Colonic mucosa (tissue), 4 donors: ENCODE results near the gene INHBB. TPM values are rescaled to one million over a fixed set of nuclear protein-coding genes. Genes with fewer than 3 reads are reported as not detected.
"Not testable (repeated sequence)": the region's sequence is repeated elsewhere in the genome, so short reads cannot be mapped to it uniquely, and the experiment has no call there.

Experiments
- DNase-seq: peaks from one replicate; pipeline ENCODE4 v3.0.0-alpha.2; 2020
- H3K27ac ChIP-seq: fragments of 200-600 bp; one replicate; pipeline ENCODE4 v1.8.0; 2021
- H3K27me3 ChIP-seq: fragments of 200-600 bp; one replicate; pipeline ENCODE4 v1.8.0; 2021
- H3K36me3 ChIP-seq: fragments of 200-600 bp; one replicate; pipeline ENCODE4 v1.8.0; 2021
- H3K4me1 ChIP-seq: fragments of 200-600 bp; one replicate; pipeline ENCODE4 v1.8.0; 2021; ENCODE audit warnings: mild to moderate bottlenecking
- H3K4me3 ChIP-seq: fragments of 200-600 bp; one replicate; pipeline ENCODE4 v1.8.0; 2021
- H3K9ac ChIP-seq, 2 donors: one replicate each; pipeline ENCODE4 v1.7.0; 2013; ENCODE audit warnings: control low read depth in 2 of 2, low read depth in 2 of 2, low read length in 2 of 2
- H3K9me3 ChIP-seq: fragments of 200-600 bp; one replicate; pipeline ENCODE4 v1.8.0; 2021
- intact Hi-C: fragments of 100-400 bp; cut with DNase I; formaldehyde crosslinking; loops from one replicate; pipeline ENCODE4 v1.14.1; 2022
- total RNA-seq, 2 donors: library from RNA; stranded (reverse); fragmentation: NEBNext Ultra II Directional in 1 of 2; extraction: Animal tissue kit (Norgen Biotek cat#: 25700) in 1 of 2; gene quantifications; one replicate each; pipeline ENCODE4 v1.2.1, GENCODE V29; 2021
- TF ChIP-seq, protein P1 (sequence below): fragments of 200-600 bp; IDR thresholded peaks from one replicate; pipeline ENCODE4 v1.8.0; 2022; ENCODE audit warnings: antibody characterized with exemption, mild to moderate bottlenecking
- donor health status: healthy.
- donor health status: DM: no; HTN: no; CAD: no.
- donor health status: DM: no; HTN: no; CAD: no.

Gene INHBB
- total RNA-seq, 2 donors from 2014 or later, result 0.30 to 3.1 TPM

DNA sequence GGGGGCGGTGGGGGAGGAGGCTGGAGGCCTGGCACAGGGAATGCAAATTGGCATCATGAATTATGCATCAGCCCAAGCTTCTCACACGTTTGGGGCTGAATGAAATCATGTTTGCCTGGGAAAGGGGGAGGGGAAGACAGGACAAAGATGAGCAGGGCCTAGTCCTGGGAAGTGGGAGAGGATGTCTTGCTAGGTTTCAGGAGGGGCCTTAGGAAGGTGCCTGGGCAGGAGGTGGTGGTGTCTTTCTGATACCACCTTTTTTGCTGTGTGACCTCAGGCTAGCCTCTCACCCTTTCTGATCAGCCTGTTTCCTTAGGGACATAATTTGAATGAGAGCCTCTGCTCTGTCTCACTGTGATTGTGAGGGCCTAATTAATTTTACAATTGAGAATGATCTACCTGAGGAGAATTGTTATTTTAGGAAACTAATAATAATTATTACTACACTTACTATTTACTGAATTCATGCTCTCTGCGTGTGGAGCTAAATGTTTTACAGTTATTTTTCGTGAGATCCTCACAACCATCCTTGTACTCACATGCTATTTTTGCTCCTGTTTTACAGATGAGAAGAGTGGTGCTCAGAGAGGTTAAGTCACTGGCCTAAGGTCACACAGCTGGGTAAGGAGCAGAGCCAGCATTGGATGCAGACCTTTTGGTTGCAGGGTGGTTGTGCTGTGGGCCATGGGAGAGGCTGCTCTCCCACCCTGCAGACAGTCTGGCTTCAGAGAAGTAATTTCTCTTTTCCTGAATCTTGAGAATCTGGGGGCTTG, 39.6 kb downstream of the INHBB start:
- Histone ChIP-seq H3K27ac (no peak overlapping the region), H3K27me3 (no peaks in the 10 kb centered on the region), H3K36me3 (no peaks in the 10 kb centered on the region), H3K9ac (no peak overlapping the region), H3K4me3 (no peak overlapping the region), H3K4me1 (no peaks in the 10 kb centered on the region), H3K9me3 (no peaks in the 10 kb centered on the region)
- intact Hi-C loops, result no loop called here
- TF ChIP-seq, protein P1, sequence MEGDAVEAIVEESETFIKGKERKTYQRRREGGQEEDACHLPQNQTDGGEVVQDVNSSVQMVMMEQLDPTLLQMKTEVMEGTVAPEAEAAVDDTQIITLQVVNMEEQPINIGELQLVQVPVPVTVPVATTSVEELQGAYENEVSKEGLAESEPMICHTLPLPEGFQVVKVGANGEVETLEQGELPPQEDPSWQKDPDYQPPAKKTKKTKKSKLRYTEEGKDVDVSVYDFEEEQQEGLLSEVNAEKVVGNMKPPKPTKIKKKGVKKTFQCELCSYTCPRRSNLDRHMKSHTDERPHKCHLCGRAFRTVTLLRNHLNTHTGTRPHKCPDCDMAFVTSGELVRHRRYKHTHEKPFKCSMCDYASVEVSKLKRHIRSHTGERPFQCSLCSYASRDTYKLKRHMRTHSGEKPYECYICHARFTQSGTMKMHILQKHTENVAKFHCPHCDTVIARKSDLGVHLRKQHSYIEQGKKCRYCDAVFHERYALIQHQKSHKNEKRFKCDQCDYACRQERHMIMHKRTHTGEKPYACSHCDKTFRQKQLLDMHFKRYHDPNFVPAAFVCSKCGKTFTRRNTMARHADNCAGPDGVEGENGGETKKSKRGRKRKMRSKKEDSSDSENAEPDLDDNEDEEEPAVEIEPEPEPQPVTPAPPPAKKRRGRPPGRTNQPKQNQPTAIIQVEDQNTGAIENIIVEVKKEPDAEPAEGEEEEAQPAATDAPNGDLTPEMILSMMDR, result no peak
- DNase-seq, result no peak

DNA sequence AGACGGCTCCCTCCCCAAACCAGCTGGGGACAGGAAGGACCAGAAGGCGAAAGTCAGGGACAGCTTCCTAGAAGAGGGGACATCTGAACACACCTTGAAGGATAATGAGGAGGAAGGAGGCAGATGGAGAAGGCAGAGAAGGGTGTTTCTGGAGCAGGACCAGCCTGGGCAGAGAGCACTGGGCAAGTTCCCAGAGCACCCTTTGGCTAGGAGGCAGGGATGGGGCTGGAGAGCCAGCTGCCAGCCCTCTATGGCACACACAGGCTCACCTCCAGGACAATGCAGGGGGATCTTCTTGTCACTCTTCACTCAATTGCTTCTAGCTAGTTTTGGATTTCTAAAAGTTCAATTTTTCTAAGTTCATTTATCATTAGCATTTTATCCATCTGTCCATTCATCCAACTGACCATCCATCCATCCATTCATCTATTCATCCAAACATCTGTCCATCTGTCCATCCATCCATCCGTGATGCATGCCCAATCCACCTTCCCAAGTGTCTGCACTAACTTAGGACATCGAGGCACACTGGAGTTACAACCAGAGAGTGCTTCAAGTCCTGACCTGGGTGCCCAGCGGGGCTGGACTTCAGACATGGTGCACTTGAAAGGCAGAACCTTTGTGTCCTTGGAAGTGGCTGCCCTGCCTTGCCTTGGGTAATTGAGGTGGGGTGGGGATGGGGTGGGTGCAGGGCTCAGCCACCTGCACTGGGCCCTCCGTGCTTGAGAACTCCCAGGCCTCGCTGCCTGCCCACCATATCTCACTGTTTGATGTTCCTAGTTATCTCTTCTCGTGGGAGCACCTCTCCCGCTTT, 42.5 kb downstream of the INHBB start:
- no peaks in the 10 kb centered on the region for H3K27me3 ChIP-seq
- DNase-seq, result no peak
- no peaks in the 10 kb centered on the region for H3K4me1 ChIP-seq
- TF ChIP-seq, protein P1, result no peak
- intact Hi-C loops, result no loop called here
- no peak overlapping the region for H3K9ac ChIP-seq
- no peak overlapping the region for H3K4me3 ChIP-seq
- no peaks in the 10 kb centered on the region for H3K9me3 ChIP-seq
- H3K36me3 ChIP-seq, result no peaks in the 10 kb centered on the region
- H3K27ac ChIP-seq, result no peak overlapping the region

DNA sequence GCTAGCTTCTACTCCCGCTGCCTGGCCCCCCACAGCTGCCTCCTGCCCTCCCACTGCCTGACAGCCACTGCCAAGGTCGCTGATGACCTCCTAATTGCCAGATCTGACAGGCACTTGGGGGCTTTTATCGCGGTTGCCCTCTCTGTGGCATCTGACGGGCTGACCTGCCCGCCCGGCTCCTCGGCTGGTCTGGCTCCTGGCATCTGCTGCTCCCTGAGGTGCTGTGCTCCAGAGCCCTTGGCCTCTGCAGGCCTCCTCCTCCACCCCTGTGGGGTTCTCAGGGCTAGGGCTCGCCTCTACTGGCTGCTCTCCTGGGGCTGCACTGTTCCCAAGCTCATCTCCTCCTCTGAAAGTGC, 43.1 kb downstream of the INHBB start:
- H3K27me3 ChIP-seq, result no peaks in the 10 kb centered on the region
- DNase-seq, result no peak
- intact Hi-C loops, result no loop called here
- TF ChIP-seq, protein P1, result no peak
- H3K9me3 ChIP-seq, result no peaks in the 10 kb centered on the region
- H3K4me1 ChIP-seq, result no peaks in the 10 kb centered on the region
- no peak overlapping the region for H3K9ac ChIP-seq
- H3K27ac ChIP-seq, result no peak overlapping the region
- H3K36me3 ChIP-seq, result no peaks in the 10 kb centered on the region
- no peak overlapping the region for H3K4me3 ChIP-seq

DNA sequence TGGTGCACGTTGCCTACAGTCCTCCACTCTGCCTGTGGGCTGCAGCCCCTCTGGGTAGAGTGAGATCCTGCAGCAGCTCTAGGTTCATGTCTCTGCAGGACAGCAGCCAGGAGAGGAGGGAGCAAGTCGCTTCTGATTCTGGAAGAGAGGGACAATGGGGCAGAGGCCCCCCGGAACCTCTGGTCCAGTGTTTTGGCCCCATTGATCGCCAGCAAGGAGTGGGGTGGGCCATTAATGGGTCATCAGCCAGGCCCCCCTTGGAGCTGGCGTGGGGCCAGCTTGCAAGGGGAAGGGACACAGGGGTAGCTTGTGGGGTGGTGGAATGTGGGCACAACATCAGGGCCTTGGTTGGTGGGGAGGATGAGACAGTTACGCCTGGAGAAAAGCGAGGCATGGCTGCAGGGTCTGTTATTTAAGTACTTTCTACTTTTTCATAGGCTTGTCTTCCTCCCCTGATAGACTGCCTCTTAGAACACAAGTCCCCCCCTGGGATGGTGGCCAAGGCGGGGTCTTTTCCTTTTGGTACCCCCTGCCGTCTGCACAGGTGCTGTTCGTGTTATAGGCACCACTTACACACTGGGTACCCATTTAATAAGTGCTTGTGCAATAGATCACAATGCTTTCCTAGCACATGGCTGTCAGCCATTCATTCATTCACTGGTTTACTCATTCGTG, 44.6 kb downstream of the INHBB start:
- Histone ChIP-seq H3K27ac (no peak overlapping the region), H3K36me3 (no peaks in the 10 kb centered on the region), H3K27me3 (no peaks in the 10 kb centered on the region), H3K4me3 (no peak overlapping the region), H3K9me3 (no peaks in the 10 kb centered on the region), H3K9ac (no peak overlapping the region), H3K4me1 (no peaks in the 10 kb centered on the region)
- TF ChIP-seq, protein P1, result no peak
- no peak for DNase-seq
- intact Hi-C loops, result no loop called here

DNA sequence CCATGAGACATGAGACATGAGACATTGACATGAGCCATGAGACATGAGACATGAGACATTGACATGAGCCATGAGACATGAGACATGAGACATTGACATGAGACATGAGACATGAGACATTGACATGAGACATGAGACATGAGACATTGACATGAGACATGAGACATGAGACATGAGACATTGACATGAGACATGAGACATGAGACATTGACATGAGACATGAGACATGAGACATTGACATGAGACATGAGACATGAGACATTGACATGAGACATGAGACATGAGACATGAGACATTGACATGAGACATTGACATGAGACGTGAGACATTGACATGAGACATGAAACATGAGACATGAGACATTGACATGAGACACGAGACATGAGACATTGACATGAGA, 45.4 kb downstream of the INHBB start:
- H3K9me3 ChIP-seq, H3K27ac ChIP-seq, intact Hi-C loops, H3K9ac ChIP-seq, H3K36me3 ChIP-seq, H3K4me3 ChIP-seq, H3K4me1 ChIP-seq, DNase-seq, H3K27me3 ChIP-seq: not testable (repeated sequence)
